GM21515 (cell line): ENCODE data around the gene GLT1D1.

Experiments used
- ATAC-seq: cut with Tn5 transposase; IDR thresholded peaks from one replicate; pipeline ENCODE4 v1.9.1; 2021; ENCODE audit not compliant: unreplicated experiment

Gene GLT1D1

DNA sequence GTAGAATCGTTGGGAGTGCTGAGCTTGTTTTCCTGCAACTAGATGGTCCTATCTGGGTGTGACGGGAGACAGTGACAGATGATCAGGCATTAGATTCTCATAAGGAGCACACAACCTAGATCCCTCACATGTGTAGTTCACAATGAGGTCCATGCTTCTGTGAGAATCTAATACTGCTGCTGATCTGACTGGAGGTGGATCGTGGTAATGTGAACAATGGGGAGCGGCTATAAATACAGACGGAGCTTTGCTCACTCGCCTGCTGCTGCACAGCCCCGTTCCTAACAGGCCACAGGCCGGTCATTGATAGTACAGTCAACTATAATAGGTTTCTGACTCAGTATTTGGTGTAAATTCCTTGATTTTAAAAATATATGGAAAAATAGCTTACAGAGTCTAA is 138.8 kb downstream of the GLT1D1 start:
- ATAC-seq = no peak

DNA sequence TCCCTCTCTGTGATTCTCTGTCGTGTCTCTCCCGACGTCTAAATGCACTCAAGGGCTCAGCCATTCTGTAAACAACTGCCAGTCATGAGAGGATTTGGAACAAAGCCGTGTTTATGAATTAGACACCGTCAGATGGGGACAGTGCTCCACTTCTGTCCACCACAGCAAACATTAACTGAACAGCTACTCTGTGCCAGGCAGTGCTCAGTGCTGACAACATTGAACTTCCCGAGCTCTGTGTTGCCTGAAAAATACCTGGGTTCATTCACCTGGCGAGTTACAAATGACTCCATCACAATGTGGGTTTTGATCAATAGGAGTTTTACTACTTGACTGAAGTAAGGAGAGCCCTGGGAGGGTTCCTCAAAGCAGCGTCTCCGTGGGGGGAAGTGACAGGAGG is 139.3 kb downstream of the GLT1D1 start:
- no peak for ATAC-seq

DNA sequence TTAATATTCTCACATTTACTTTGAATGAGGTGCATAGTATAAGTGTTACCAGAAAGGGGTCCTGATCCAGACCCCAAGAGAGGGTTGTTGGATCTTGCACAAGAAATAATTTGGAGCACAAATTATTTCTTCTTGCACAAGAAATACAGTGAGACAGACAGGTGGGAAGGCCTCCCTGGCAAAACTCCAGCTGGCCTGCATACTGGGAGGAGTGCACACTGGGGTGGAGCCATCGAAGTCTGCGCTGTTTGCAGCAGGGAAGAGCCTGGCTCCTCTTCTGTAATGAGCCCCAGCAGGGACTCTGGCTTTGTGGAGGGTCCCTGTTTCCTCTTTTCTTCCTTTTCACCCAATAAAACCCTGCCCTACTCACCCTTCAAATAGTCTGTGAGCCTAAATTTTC is 141.6 kb downstream of the GLT1D1 start:
- ATAC-seq = no peak

DNA sequence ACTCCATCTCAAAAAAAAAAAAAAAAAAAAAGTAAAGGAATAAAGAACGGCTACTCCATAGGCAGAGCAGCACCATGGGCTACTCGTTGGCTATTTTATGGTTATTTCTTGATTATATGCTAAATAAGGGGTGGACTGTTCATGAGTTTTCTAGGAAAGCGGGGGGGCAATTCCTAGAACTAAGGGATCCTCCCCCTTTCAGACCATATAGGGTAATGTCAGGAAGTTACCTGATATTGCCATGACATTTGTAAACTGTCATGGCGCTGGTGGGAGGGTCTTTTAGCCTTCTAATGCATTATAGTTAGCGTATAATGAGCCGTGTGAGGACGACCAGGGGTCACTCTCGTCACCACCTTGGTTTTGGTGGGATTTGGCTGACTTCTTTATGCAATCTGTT is 142.3 kb downstream of the GLT1D1 start:
- no peak for ATAC-seq

DNA sequence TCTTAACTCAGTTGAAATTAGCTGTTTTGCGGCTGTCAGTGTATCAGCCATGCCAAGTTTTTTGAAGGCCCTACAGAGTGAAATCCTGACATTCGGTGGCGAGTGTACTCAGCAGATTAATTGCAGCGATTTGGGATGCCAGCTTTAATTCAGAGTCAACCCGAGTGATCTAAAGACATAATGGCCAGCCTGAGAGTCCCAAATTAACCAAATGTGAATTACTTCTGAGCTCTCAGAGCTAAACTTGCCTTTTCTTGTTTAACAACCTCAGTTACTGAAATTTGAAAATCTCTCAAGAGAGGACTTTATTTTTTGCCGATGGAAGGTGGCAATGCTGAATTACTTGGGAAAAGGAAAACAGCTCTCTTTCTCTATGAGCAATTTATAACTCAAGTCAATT is 148.5 kb downstream of the GLT1D1 start:
- ATAC-seq = no peak

DNA sequence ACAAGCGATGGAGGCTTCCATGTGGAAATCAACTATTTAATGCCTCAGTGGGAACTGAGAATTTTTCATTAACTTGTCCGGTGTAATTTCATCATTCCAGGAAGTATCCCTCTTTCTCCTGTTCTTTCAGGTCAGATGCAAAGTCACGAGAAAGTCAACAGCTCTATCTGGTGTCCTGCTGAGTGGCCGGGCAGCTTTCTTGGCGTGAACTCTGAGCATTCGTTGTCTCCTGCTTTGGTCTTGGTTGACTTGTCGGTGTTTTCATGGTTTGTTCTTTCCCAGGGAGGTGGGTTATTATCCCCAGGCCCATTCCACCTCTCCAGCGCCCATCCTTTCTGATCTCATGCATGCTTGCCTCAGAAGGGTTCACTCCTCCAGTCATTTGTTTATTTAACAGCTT is 149.1 kb downstream of the GLT1D1 start:
- no peak for ATAC-seq

DNA sequence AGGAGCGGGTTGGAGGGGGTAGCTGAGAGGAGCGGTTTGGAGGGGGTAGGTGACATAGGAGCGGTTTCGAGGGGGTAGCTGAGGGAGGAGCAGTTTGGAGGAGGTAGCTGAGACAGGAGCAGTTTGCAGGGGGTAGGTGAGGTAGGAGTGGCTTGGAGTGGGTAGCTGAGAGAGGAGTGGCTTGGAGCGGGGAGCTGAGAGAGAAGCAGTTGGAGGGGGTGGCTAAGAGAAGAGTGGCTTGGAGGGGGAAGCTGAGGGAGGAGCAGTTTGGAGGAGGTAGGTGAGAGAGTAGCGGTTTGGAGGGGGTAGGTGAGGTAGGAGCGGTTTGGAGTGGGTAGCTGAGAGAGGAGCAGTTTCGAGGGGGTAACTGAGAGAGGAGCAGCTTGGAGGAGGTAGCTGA is 152.1 kb downstream of the GLT1D1 start:
- no peak for ATAC-seq

DNA sequence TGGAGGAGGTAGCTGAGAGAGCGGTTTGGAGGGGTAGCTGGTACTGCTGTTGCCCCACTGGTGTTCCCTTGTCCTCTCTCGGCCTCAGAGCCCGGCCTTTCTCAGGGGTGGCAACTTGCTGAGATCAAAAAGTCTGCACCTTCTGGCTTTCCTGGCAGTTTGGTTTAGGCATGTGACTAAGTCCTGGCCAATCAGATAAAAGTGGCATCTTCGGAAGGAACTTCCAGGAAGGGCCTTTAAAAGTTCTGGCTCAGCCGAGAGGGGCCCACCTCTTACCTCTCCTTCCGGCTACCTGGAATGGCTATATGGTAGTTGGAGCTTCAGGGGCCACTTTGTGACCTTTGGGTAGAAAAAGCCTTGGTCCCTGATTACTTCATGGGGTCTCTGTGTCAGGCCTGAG is 152.6 kb downstream of the GLT1D1 start:
- no peak for ATAC-seq

DNA sequence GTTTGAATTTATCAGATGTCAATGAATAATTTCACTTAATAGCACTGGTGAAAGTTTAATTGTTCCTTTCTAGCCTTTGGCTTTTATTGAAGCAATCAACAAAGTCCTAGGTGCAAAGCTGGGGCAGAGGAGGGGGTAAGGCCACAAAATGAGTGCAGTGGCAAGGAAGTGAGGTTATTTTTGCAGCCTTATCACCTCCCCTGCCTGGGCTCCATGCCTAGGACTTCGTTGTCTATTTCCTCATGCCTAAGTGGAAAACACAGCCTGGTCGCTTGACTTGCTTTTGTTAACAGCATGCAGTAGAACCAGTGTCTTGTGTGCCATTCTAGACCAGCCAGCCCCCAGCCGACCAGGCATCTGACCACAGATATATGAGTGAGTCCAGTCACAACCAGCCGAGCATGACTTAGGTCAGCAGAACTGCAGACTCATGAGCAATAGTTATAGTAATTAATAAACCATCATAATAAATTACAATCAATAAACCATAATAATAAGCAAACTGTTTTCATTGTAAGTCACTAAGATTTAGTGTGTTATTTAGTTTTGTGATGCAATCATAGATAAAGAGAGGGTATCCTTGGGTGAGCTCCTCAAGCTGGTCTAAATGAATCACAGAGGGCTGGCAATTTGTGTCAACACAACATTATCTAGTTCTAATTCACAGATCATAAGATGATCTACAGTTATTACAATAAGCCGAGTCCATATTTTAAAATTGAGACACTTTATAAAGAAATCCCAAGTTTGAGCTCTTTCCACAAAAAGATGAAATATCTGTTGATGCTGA is 156.8 kb downstream of the GLT1D1 start:
- ATAC-seq = no peak

DNA sequence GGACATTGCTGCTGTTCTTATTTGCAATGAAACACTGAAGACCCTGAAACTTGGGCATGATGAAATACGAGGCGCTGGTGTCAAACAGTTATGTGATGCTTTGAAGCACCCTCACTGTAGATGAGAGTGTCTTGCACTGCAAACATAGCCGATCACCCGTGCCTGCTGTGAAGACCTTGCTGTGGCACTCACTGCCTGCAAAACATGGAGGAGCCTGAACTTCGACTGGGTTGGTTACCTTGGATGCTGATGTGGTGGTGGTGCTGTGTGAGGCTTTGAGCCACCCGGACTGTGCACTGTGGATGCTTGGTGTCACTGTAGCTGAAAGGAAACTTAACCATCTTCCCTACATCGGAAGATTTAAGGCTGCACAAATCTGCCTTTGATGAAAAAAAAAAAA is 162.9 kb downstream of the GLT1D1 start:
- ATAC-seq = no peak

DNA sequence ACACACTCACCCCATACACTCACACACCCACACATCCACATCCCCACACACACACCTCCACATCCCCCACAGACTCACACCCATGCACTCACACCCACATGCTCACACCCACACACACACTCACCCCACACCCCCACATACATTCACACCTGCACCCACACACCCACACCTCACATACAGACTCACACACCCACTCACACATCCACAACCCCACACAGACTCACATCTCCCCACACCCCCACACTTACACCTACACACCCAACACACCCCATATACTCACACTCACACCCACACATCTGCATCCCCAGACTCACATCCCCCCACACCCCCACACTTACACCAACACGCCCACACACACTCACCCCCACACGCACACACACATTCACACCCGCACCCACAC is 171.8 kb downstream of the GLT1D1 start:
- ATAC-seq = no peak

DNA sequence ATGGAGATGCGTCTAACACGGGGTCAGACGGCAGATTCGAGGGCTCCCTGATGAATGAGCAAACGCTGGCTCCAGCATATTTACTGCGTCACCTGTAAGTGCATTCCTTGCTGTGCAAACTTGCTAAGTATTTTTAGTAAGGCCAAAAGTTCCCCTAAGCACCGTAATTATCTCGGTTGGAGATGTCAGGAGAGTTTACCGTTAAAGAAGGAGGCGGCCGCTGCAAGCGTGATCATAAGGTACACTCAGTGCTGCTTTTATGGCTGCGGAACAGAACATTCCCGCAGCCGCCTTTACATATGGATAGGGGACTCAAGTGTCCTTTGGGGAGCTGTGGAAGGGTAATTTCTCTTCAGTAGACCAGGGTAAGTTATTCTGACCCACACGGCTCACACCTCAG is 175.6 kb downstream of the GLT1D1 start:
- no peak for ATAC-seq
